H54 (cell line): ENCODE measurements around the gene NECAB2.
A peak's percentile ranks its signal among the peaks of the same experiment; 100 is the strongest.

ENCODE experiments used
- DNase-seq: peaks from one replicate; pipeline ENCODE4 v3.0.0; 2011; ENCODE audit warnings: low spot score, mixed read lengths; ENCODE audit not compliant: insufficient read length
- FAIRE-seq: peaks from 3 replicates; lab custom pipeline; 2011; peaks lifted over from hg19 to GRCh38; lab: Jason Lieb, UNC
- POLR2A ChIP-seq: IDR thresholded peaks from 2 replicates; pipeline ENCODE4 v1.6.1; 2011; ENCODE audit warnings: low read depth, mild to moderate bottlenecking, low read length

The NECAB2 gene

DNA sequence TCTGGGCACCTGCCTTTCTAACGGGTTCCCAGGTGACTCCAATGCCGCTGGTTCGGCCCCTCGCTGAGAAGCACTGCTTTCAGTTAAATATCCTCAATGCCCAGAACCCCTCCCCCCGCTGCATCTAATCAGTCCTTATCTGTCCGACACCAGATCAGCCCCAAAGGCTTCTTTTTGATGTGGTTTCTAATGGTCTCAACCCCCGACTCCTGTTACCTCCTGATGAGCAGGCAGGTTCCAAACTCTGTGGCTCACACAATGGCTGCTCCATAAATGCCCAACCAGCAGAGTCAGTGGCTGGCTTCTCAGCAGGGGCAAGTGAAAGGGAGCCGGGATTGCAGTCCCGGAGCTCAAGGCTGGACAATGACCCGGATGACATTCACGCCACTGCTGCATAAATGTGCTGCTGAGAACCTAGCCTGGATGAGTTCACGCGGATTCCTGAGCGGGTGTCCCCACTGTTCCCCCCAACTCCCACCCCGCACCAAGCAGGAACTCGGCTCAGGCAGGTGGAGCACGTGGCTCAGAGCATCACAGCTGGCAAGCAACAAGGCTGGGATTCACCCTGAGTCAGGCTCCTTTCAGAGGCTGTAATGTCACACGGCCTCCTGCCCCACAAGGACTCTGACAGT, 75.6 kb downstream of the NECAB2 start:
- DNase-seq (no peak), FAIRE-seq (no peak)
- TF ChIP-seq POLR2A = no peak

- no peak for FAIRE-seq
- no peak for TF ChIP-seq POLR2A
- peak; percentile 33 for DNase-seq
Measured at GRCh38 chr16:84044118-84044488, 76.1 kb downstream of the NECAB2 start.

GRCh38 chr16:84045001-84045817, 77.2 kb downstream of the NECAB2 start:
- FAIRE-seq (no peak), DNase-seq (no peak)
- no peak for TF ChIP-seq POLR2A

DNA sequence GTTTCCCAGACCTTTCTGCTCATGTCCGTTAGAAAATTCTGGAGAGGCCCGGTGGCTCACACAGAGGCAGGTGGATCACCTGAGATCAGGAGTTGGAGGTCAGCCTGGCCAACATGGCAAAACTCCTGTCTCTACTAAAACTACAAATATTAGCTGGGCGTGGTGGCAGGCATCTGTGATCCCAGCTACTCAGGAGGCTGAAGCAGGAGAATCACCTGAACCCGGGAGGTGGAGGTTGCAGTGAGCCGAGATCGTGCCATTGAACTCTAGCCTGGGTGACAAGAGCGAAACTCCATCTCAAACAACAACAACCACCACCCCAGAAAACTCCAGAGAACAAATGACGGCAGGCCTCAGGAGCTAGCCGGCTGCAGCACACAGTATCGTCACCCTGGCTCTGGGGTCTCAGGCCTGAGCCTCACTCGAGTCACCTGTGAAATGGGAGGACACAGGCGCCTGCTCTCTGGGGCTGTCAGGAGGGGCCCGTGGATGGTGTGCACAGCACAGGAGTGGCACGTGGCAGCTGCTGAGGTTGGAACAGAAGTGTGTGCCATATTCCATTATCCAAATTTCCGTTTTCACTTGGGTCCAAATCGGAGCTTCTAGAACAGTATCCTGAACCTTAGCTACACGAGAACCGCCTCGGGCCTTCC, 77.9 kb downstream of the NECAB2 start:
- no peak for TF ChIP-seq POLR2A
- DNase-seq = no peak
- no peak for FAIRE-seq

- no peak for DNase-seq
- TF ChIP-seq POLR2A = no peak
- FAIRE-seq = no peak
Measured at GRCh38 chr16:84047206-84047605, 79.2 kb downstream of the NECAB2 start.

DNA sequence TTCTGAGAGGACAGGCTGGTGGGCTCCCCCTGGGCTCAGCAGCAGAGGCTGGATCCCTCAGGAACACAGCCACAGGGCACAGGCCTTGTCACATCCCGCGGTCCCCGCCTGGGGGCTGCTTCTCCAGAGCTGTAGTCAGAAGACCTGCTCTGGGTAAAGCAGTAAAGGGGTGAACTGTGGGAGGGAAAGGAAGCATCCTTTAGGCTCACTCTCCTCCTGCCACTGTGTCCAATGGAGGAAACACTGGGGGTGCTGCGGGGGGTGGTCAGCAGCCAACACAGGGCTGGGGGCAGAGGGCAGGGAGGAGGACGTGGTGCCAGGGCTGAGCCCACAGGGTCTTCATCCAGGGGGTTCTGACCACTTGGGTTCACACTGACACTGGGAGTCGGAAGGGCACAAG, 79.6 kb downstream of the NECAB2 start:
- FAIRE-seq (no peak), DNase-seq (no peak)
- no peak for TF ChIP-seq POLR2A

DNA sequence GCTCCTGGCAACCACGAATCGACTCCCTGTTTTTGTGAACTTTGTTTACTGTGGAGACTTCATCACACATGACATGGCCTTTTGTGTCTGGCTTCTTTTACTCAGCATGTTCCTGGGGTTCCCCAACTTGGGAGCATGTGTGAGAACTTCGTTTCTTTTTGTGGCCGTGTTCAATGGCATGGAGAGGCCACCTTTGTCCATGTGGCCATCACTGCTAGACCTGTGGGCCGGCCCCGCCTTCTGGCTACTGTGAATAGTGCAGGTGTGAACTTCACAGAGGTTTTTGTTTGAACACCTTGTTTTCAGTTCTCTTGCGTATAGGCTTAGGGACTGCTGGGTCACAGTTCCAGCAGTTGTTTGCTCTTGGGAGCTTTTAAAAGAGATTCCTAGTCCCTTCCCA, 80.2 kb downstream of the NECAB2 start:
- DNase-seq (no peak), FAIRE-seq (no peak)
- no peak for TF ChIP-seq POLR2A

- FAIRE-seq (no peak), DNase-seq (no peak)
- TF ChIP-seq POLR2A = no peak
Measured at GRCh38 chr16:84048871-84049270, 80.8 kb downstream of the NECAB2 start.

DNA sequence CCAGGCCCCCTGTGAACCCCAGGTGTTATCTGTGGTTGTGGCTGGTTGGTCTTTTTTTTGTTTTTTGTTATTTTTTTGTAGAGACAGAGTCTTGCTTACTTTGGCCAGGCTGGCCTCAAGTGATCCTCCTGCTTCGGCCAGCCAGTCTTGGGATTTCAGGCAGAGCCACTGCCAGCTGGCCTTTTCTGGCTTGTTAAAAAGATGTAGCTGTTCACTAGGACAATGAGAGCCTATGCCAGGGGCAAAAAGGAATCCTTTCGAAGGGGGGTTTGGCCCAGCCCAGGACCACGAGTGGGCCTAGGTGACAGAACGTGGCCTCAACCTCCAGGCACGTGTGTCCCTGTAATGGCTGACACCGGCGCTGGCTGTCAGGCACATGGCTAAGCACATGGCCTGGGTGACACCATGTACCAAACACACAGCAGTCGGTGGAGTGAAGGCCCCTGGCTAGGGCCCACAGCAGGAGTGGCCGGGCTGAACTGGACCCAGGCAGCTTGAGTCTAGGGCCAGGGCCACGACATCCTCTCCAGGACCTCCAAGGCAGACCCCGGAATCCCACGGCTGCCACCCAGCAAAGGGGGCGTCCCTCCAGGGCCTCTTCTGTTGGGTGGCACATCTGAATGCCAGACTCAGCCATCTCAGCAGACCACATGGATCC, 81.5 kb downstream of the NECAB2 start:
- TF ChIP-seq POLR2A = no peak
- DNase-seq (no peak), FAIRE-seq (no peak)

DNA sequence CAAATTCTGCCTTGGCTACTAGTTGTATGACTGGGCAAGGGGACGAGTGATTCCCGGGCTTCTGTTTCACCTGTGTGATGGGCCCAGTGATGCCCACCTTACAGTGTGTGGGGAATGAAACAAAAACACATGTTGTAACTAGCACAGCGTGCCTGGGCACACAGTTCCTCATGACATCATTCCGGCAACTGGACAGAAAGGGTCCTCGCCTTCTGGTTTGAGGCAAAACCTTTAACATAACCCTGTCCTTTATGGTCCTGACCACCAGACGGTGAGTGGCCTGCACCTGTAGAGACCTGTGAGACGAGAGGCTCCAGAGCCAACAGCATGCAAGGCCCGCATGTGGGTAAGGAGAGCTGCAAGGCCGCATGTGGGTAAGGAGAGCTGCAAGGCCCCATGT, 82.3 kb downstream of the NECAB2 start:
- no peak for FAIRE-seq
- DNase-seq = no peak
- no peak for TF ChIP-seq POLR2A

DNA sequence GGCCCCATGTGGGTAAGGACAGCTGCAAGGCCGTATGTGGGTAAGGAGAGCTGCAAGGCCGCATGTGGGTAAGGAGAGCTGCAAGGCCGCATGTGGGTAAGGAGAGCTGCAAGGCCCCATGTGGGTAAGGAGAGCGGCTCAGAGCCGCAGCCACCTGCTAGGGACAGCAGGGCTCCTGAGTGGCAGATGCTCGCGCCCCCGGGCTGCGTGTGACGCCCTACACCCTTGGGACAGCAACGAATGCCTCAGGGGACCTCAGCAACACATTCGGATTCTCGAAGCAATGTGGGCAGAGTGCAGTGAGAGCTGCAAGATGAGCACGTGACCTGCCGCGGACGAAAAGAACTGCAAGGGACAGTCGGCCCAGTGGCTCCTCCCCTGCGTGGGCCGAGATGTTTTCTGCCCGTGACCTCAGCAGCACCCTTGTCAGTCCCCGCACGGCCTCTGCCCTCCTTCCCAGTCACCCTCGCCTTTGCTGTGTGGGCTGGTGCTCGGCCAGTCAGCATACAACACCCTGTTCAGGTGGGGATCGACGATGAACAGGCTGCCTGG, 84.1 kb downstream of the NECAB2 start:
- TF ChIP-seq POLR2A = no peak
- FAIRE-seq (no peak), DNase-seq (no peak)
